Endodermal cell (in vitro differentiated cells): ENCODE data around the gene LMTK2. TPM values are rescaled to one million over a fixed set of nuclear protein-coding genes. Genes with fewer than 3 reads are reported as not detected.

Source experiments
- DNase-seq: peaks from one replicate; pipeline ENCODE4 v3.0.0-alpha.2; 2017
- H3K27ac ChIP-seq: 2 replicates; pipeline ENCODE4 v1.5.1; 2013; ENCODE audit warnings: mild to moderate bottlenecking, low read depth, low read length, moderate library complexity
- H3K27me3 ChIP-seq: 2 replicates; pipeline ENCODE4 v1.6.1; 2013; ENCODE audit warnings: mild to moderate bottlenecking, low read length, moderate library complexity; ENCODE audit not compliant: insufficient read depth, control insufficient read depth, poor library complexity, severe bottlenecking
- H3K36me3 ChIP-seq: 2 replicates; pipeline ENCODE4 v1.7.0; 2013; ENCODE audit warnings: mild to moderate bottlenecking, low read length, moderate library complexity; ENCODE audit not compliant: control insufficient read depth, insufficient read depth
- H3K4me1 ChIP-seq: one replicate; pipeline ENCODE4 v1.7.0; 2013; ENCODE audit warnings: low read length; ENCODE audit not compliant: control insufficient read depth, insufficient read depth
- H3K4me3 ChIP-seq: 2 replicates; pipeline ENCODE4 v1.5.1; 2013; ENCODE audit warnings: mild to moderate bottlenecking, low read length, moderate library complexity
- H3K9ac ChIP-seq: 2 replicates; pipeline ENCODE4 v1.6.1; 2013; ENCODE audit warnings: mild to moderate bottlenecking, low read length, moderate library complexity; ENCODE audit not compliant: poor library complexity, severe bottlenecking; ENCODE audit errors: extremely low read depth
- H3K9me3 ChIP-seq: 2 replicates; pipeline ENCODE4 v1.6.1; 2013; ENCODE audit warnings: mild to moderate bottlenecking, low read length, moderate library complexity; ENCODE audit not compliant: control insufficient read depth
- H3K27ac Mint-ChIP-seq: 2 replicates; pipeline ENCODE4 v1.8.0; 2020; ENCODE audit warnings: mixed read lengths
- H3K27me3 Mint-ChIP-seq: 2 replicates; pipeline ENCODE4 v1.8.0; 2021; ENCODE audit warnings: mild to moderate bottlenecking, mixed read lengths; ENCODE audit not compliant: insufficient read depth
- H3K36me3 Mint-ChIP-seq: 2 replicates; pipeline ENCODE4 v1.8.0; 2020; ENCODE audit warnings: low read depth, mixed read lengths
- H3K4me1 Mint-ChIP-seq: 2 replicates; pipeline ENCODE4 v1.8.0; 2020; ENCODE audit warnings: mixed read lengths
- H3K4me3 Mint-ChIP-seq: 2 replicates; pipeline ENCODE4 v1.8.0; 2020; ENCODE audit warnings: mild to moderate bottlenecking, moderate library complexity, mixed read lengths
- H3K9me3 Mint-ChIP-seq: 2 replicates; pipeline ENCODE4 v1.8.0; 2020; ENCODE audit warnings: mild to moderate bottlenecking, mixed read lengths
- CTCF ChIP-seq: fragments of 200-600 bp; sonication (generic); conservative IDR thresholded peaks from 2 replicates; pipeline ENCODE4 v1.5.0; 2021; ENCODE audit warnings: antibody characterized with exemption, mild to moderate bottlenecking
- WGBS, 2 experiments: methylation state at CpG; one replicate each; pipeline versions ENCODE4 v1.1.5 to v1.1.7; 2013; ENCODE audit warnings: missing lambda C conversion rate in 2 of 2, mixed read lengths in 1 of 2; ENCODE audit not compliant: insufficient coverage in 1 of 2, insufficient read length in 1 of 2; 5-methylcytosine and 5-hydroxymethylcytosine counted together
- total RNA-seq, 2 donors: library from RNA; stranded (reverse); fragmentation: NEBNext Ultra II Directional in 1 of 2; extraction: Animal tissue kit (Norgen Biotek cat#: 25700) in 1 of 2; gene quantifications; 2 replicates in 1 of 2; 3 replicates in 1 of 2; pipeline ENCODE4 v1.2.1, GENCODE V29; 2021

LMTK2 gene
- total RNA-seq, 2 donors from 2014 or later = 23.5 to 25.6 TPM

GRCh38 chr7:98088109-98088508 lies 18.6 kb upstream of the LMTK2 start:
- Histone ChIP-seq H3K27ac (no peak overlapping the region), H3K9ac (no peak overlapping the region), H3K9me3 (no peaks in the 10 kb centered on the region), H3K36me3 (no peaks in the 10 kb centered on the region), H3K4me1 (no peaks in the 10 kb centered on the region), H3K27me3 (no peaks in the 10 kb centered on the region), H3K4me3 (no peak overlapping the region)
- Mint-ChIP-seq H3K4me1 (peaks cover 9% of the 10 kb centered on the region), H3K4me3 (no peak overlapping the region), H3K9me3 (peaks cover 1% of the 10 kb centered on the region), H3K27me3 (no peaks in the 10 kb centered on the region), H3K36me3 (no peaks in the 10 kb centered on the region), H3K27ac (no peak overlapping the region)
- no peak for TF ChIP-seq CTCF
- 96% methylated on average over 3 of the region's 3 CpGs; no CpG with 5 or more reads in 1 of the 2 experiments for WGBS, 2 experiments
- peak; percentile 3 for DNase-seq

- Histone ChIP-seq H3K4me3 (no peak overlapping the region), H3K9me3 (no peaks in the 10 kb centered on the region), H3K27ac (no peak overlapping the region), H3K4me1 (no peaks in the 10 kb centered on the region), H3K36me3 (no peaks in the 10 kb centered on the region), H3K27me3 (no peaks in the 10 kb centered on the region), H3K9ac (no peak overlapping the region)
- H3K9me3 Mint-ChIP-seq = peaks cover 1% of the 10 kb centered on the region
- no peaks in the 10 kb centered on the region for H3K27me3 Mint-ChIP-seq
- no peak overlapping the region for H3K4me3 Mint-ChIP-seq
- DNase-seq = no peak
- H3K36me3 Mint-ChIP-seq = no peaks in the 10 kb centered on the region
- H3K4me1 Mint-ChIP-seq = no peaks in the 10 kb centered on the region
- no peak overlapping the region for H3K27ac Mint-ChIP-seq
- 67% methylated on average over 3 of the region's 4 CpGs; no CpG with 5 or more reads in 1 of the 2 experiments for WGBS, 2 experiments
- TF ChIP-seq CTCF = no peak
These were observed 16.5 kb upstream of the LMTK2 start for GRCh38 chr7:98090116-98090515.

- Histone ChIP-seq H3K9ac (no peak overlapping the region), H3K27me3 (no peaks in the 10 kb centered on the region), H3K4me3 (no peak overlapping the region), H3K9me3 (peaks cover 3% of the 10 kb centered on the region), H3K36me3 (no peaks in the 10 kb centered on the region), H3K27ac (no peak overlapping the region), H3K4me1 (no peaks in the 10 kb centered on the region)
- 80 to 81% methylated on average over 1 to 2 of the region's 2 CpGs for WGBS, 2 experiments
- Mint-ChIP-seq H3K4me1 (no peaks in the 10 kb centered on the region), H3K9me3 (peaks cover 8% of the 10 kb centered on the region), H3K27ac (no peak overlapping the region), H3K27me3 (no peaks in the 10 kb centered on the region), H3K36me3 (no peaks in the 10 kb centered on the region), H3K4me3 (no peak overlapping the region)
- TF ChIP-seq CTCF = no peak
- no peak for DNase-seq
These were observed 15.6 kb upstream of the LMTK2 start for GRCh38 chr7:98091061-98091460.
